ENCODE measurements around the gene ZSCAN1.

The ZSCAN1 gene

DNA sequence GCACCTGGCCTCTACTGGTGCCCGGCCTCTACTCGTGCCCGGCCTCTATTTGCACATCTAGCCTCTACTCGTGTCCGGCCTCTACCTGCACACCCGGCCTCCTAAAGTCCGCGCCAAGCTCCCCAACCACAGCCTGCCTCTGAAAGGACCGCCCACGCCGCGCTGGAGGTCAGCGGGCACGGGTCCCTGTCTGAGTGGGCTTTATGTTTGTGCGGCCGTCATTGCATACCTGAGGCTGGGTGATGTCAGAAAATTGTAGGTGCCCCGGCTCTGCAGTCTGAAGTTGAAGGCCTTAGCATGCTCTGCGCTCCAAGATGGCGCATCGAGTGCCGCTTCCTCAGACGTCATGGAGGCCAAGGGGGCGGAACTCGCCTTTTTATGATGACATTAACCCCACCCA, 26.4 kb downstream of the ZSCAN1 start:
- peak in 1 of 10 donors; percentile 60 for DNase-seq
- intact Hi-C loops (cut with DNase I): no loop called here

DNA sequence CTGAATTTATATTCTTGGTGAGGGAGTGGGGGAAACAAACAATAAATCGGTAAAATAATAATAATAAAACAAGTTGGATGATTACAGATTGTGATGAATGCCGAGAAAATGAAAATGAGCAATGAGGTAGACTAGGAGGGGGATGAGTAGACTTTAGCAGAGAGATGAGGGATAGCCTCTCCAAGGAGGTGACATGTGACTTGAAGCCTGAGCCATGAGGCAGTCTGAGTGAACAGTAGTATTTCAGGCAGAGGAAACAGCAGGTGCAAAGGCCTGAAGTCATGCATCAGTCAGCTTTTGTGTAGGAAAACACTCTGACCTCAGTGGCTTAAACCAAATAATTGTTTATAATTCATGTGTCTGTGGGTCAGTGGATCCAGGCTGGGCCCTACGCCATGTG, 29.9 kb downstream of the ZSCAN1 start:
- intact Hi-C loops (cut with DNase I): no loop called here
- DNase-seq: no peak

DNA sequence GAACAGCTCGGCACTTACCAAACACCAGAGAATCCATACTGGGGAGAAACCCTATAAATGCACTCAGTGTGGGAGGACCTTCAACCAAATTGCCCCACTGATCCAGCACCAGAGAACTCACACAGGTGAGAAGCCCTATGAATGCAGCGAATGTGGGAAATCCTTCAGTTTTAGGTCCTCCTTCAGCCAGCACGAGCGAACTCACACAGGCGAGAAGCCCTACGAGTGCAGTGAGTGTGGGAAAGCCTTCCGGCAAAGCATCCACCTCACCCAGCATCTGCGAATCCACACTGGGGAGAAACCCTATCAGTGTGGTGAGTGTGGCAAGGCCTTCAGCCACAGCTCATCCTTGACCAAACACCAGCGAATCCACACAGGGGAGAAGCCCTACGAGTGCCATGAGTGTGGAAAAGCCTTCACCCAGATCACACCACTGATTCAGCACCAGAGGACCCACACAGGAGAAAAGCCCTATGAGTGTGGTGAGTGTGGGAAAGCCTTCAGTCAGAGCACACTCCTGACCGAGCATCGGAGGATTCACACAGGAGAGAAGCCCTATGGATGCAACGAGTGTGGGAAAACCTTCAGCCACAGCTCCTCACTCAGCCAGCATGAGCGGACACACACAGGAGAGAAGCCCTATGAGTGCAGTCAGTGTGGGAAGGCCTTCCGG, 33.6 kb downstream of the ZSCAN1 start:
- intact Hi-C loops (cut with DNase I): no loop called here
- DNase-seq: peak in 3 of 10 donors; percentile 32 to 42 (median 33)

DNA sequence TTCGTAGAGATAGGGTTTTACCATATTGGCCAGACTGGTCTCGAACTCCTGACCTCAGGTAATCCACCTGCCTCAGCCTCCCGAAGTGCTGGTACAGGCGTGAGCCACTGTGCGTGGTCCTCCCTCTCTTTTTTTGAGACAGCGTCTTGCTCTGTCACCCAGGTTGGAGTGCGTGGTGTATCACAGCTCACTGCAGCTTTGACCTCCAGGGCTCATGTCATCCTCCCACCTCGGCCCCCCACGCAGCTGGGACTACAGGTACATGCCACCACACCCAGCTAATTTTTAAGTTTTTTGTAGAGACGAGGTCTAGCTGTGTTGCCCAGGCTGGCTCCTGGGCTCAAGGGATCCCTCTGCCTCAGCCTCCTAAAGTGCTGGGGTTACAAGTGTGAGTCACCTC, 46.0 kb downstream of the ZSCAN1 start:
- peak in 3 of 10 donors; percentile 15 to 32 (median 17) for DNase-seq
- intact Hi-C loops (cut with DNase I): no loop called here

DNA sequence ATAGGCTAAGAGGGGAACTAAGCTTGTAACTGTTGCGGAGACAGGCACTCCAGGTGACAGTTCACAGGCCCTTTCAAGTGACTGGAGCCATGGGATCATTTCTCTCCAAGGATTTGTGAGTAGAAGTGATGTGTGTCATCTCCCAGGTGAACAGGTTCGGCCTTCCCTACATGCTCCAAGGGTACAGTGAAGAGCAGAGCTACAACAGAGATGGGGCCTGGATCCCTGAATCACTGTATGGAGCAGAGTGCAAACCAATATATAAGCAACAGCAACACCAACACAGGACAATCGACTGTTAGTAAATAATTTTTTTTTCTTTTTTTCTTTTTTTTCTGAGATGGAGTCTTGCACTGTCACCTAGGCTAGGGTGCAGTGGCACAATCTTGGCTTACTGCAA, 49.2 kb downstream of the ZSCAN1 start:
- intact Hi-C loops (cut with DNase I): no loop called here
- DNase-seq: no peak

DNA sequence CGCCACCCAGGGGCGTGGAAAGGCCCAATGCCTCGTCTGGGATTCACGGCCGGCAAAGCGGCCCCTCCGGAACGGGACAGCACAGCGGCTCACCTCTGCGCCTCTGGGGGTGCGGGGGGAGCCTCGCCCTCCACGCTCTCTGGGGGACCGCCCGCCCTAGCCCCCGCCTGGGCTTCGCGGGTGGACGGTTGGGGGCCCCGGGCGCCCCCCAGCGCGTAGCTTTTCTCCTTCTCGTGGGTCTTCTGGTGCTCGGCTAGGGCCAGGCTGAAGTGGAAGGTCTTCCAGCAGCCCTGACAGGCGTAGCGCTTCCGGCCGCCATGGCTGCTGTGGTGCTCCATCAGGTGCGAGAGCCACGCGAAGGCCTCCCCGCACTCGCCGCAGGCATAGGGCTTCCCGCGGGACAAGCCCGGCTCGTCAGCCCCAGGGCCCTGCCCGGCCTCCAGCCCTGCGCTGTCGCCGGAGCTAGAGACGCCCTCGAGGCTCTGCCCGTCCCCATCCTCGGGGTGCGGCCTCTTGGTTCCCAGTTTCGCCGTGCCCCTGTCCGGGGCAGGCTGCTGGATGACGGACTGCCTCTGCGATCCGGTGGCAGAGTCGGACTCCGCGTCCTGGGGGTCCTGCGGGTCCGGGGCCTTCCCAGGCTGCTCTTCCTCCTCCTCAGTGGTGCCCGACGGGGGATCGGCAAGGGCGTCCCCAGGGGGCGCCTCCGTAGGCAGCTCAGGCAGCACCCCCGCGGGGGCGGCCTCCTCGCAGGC, 50.9 kb downstream of the ZSCAN1 start:
- intact Hi-C loops (cut with DNase I): no loop called here
- peak in 2 of 10 donors; percentile 71 to 80 for DNase-seq

DNA sequence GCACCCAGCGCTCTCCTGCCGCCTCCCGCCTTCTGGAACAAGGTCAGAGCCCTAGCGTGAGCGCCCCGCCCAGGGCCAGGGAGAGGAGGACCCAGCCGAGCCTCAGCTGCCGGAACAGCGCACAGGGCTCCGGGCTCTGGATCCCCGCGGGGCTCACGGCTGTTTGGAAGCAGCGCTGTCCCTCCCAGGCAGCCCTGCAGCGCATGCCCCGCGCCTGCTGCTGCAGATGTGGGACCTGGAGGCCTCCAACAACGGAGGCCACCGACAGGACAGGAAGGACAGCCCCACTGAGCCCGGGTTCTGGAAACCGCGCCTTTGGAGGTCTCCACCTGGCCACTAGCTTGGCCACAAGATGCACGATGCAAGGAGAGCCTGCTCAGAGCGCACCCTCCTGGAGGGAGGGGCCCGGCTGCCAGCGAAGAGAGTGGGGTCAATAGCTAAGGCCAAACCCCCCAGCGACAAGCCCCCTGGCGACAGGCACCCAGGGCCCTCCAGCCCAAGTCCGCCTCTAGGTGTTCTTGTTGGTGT, 51.6 kb downstream of the ZSCAN1 start:
- intact Hi-C loops (cut with DNase I): no loop called here
- peak in 2 of 10 donors; percentile 77 to 80 for DNase-seq

DNA sequence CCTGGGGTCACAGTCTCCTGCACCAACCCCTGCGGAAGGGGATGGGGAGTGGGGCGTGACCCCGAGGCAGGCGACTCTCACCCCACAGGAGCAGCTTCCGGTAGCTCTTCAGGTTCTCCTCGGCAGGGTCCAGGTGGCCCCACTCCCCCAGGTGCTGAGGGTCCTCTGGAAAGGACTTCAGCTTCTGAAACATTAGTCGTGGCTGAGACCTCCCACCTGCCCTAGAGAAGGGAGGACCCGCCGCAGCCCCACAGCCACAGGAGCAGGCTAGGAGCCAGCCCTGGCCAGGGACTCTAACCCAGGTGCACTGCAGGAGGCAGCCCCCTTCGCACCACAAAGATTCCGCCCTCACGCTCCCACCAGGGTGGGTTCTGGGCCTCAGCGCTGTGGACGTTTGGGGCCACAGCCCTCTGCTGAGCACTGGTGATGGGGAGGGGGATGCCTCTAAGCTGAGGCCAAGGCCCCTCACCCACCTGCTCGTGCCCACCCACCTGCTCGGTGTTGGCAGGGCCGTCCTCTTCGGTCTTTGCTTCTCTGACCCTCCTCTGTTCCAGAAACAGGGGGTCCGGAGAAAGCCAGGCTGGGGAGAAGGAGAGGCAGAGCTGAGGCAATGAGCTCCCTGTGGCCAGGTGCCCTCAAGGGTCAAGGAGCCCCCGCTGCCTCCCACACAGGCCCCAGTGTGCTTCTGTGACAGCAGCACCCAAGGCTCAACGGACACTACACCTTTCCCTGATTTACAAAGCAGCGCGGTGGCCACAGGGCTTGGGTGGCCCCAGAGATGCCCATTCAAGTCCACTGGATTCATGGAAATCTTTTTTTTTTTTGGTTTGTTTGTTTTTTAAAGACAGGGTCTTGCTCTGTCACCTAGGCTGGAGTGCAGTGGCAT, 53.2 kb downstream of the ZSCAN1 start:
- peak in 3 of 10 donors; percentile 45 to 69 (median 56) for DNase-seq
- intact Hi-C loops (cut with DNase I): no loop called here

DNA sequence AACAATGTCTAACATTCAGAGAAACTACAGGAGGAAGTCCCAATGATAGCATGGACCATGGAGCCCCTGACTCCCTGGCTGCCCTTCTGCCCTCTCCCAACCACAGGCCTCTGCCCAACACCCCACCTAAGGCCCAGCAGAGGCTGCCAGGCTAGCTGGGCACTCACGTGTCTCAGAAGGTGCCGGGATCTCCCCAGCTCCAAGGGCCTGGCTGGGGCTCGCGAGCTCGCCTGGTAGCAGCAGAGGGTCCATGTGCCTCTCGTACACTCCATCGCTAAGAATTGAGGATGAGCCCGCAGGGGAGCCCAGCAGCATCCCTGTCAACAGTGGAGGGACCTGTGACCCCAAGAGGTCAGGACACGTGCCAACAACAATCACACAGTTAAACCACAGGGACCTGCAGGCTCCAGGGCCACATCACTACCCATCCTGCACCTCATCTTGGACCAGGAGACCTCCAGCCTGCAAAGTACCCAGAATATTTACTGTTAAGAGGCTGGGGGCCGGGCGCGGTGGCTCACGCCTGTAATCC, 54.8 kb downstream of the ZSCAN1 start:
- intact Hi-C loops (cut with DNase I): no loop called here
- DNase-seq: peak in 2 of 10 donors; percentile 49 to 57

DNA sequence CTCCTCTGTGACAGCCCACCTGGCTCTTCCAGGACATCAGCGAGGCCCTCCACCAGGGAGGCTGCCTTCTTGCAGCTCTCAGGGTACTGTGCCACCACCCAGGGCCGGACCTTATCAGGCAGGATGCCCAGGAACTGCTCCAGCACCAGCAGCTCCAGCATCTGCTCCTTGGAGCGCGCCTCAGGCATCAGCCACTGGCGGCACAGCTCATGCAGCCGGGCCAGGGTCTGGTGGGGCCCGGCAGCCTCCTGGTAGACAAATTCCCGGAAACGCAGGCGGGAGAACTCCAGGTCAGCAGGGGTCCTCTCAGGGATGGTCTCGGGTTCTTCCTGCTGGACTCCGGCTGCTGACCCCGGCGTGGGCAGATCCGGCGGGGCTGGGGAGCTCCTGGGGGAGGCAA, 56.0 kb downstream of the ZSCAN1 start:
- intact Hi-C loops (cut with DNase I): no loop called here
- peak in 3 of 10 donors; percentile 30 to 75 (median 73) for DNase-seq

DNA sequence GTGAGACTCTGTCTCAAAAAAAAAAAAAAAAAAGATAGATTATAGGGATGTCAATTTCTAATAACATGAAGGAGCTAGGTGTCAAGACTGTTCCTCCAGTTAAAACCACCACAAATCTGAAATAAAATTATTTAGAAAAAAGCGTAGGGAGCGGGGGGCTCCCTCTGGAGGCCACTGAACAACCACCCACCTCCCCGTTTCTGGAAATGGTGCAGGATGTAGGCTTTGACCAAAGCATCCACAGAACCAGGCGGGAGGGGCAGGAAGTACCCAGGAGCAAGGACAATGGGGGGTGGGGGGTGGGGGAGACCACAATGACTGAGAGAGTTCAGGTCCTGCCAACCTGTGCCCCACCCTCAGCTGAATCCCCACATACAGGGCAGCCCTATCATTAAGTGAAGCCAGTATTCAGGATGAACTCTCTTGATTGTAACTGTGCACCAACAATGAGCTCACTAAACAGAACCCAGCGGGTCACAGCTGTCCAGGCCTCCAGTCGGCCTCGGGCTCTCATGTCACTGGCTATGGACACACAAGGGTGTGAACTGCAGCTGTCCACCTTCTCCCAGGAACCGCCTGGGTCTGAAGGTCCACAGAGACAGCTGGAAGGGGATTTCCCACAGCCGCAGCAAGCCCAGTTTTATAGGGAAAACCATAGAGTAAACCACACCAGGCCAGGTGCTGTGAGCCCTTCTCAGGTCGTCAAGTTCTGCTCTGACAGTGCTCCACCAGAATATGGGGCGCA, 57.6 kb downstream of the ZSCAN1 start:
- intact Hi-C loops (cut with DNase I): no loop called here
- DNase-seq: peak in 1 of 10 donors; percentile 41

DNA sequence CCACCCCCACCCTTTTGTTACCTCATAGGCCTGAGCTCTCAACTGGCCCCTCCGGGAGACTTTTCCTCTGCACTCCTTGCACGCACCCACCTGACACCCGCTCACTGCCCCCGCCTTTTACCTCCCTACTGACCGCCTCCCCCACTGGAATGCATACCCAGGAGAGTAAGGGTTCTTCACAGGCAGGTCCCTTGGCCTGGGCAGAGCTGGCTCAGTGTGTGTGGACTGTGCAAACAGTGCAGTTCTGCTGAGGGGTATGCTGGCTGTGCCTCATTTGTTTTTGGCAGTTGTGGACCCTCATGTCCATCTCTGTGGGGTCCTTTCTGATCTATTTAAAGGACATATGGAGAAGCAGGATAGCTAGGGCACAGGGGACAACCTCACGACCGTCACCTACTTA, 59.2 kb downstream of the ZSCAN1 start:
- DNase-seq: peak in 2 of 10 donors; percentile 39 to 62
- intact Hi-C loops (cut with DNase I): no loop called here

DNA sequence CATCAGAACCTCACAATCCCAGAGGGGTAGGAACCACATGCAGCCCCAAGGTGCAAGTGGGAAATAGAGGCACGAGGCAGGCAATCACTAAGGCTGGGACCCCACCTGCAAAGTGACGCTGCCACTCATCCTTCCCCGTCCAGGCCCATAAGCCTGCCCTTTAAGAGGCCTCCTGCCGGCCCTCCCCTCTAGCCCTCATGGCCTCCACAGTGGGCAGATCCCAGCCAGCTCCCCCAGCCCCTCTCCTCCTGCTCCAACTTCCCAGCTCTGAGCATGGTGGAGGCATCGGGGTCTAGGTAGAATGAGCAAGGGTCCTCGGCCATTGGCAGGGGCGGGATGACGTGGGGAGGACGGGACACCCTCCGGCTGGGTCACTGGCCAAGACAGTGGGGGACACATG, 61.5 kb downstream of the ZSCAN1 start:
- intact Hi-C loops (cut with DNase I): no loop called here
- peak in 2 of 10 donors; percentile 60 to 61 for DNase-seq

DNA sequence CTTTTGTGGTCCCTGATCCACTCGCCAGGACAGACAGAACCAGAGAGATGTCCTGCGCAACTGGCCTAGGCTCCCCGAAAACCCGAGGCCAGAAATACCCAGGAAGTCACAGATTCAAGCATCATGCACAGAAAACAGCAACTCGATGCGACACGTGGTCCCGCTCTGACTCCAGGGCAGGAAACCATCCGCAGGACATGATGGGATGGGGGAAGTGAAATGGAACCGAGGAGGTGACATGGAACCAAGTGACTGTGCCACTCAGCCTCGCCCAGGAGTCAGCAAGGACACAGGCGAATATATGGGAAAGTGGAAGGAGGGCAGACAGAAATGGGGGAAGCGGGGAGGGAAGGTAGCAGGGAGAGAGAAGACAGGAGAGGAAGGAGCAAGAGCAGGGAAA, 63.1 kb downstream of the ZSCAN1 start:
- peak in 2 of 10 donors; percentile 38 to 44 for DNase-seq
- intact Hi-C loops (cut with DNase I): no loop called here

DNA sequence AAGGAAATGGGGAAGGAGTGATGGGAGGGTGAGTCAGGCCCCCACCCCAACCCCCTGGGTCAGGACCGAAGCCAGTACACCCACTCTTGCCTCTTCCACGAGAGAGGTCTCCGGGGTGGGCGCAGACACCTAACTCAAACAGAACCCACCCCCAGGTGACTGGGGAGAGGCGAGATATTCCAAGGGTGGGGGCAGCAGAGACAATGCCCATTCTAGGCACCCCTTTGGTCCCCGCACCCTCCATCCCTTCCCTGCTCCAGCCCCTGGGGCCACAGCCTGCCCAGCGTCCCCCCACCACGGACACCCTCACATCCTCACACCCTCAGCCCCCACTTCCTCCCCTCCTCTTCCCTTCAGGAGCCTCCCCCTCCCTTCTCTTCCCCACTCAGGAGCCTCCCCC, 63.5 kb downstream of the ZSCAN1 start:
- intact Hi-C loops (cut with DNase I): no loop called here
- peak in 2 of 10 donors; percentile 36 to 52 for DNase-seq

DNA sequence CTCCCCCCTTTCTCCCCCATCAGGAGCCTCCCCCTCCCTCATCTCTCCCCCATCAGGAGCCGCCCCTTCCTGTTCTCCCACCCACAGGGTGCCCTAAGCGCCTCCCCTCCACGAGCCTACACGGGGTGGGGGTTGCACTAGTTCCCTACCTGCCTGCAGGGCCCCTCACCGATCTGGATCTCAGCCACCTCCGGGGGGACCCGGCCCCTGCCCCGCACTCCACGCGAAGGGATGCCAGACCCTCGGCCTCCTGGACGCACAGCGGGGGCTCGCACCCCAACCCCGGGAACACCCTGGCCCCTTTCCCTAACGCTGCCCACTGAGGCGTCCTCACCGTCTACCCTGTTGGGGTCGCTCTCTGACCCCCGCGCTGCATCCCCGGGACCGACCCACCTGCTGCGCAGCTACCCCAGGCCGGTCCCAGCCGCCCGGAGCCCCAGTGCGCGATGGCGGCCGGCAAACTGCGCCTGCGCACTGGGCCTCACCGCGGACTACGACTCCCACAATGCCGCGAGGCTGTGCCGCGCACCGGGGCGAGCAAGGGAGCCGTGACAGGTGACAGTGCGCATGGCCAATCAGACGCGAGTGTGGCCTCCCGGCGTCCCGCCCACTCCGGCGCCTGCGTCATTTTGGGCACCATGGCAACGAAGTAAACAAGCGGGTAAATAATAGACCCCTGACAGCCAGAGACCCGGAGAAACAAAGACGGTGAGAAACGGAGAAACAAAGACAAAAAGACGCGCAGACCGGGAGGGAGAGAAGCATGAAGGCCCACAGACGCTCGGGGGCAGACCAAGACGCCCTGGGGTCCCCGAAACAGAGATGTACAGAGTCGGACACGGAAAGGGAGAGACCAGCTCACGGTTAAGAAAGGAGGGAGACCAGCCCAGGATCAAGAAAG, 64.2 kb downstream of the ZSCAN1 start, which contains the start of gene ZSCAN18:
Gene ZSCAN18, minus strand, starts transcription at position 451 of the 901 bp plus-strand sequence. CDS start 7,964 bp downstream, outside the sequence.
- intact Hi-C loops (cut with DNase I): loop anchor here (2.0 kb wide), 2 partner anchors 53 to 65 kb away; partner anchors contain the start of gene ZNF329
- peak; percentile 96 to 100 (median 98) for DNase-seq

DNA sequence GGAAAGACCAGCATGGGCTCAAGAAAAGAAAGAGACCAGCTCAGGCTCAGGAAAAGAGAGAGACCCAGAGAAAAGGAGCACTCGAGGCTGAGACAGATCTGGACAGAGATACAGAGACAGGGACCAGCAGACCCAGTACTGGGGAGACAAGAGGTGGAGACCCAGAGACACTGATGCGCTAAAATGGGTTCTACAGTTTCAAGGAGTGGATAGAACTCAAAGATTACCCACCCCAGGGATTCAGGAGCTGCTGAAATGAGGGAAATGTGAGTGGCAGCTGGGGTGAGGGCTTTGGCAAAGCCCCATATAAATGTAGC, 64.8 kb downstream of the ZSCAN1 start:
- intact Hi-C loops (cut with DNase I): loop anchor here (2.0 kb wide), 2 partner anchors 52 to 66 kb away; partner anchors contain the start of gene ZNF329
- no peak for DNase-seq
